ENCODE measurements around the gene LGALSL.

Gene LGALSL

GRCh38 chr2:64453770-64454385 lies at the start of gene LGALSL:
Gene LGALSL (plus strand): TSS chr2:64454162. CDS start chr2:64454546, 384 bp downstream.
- DNase-seq = no peak

- no peak for DNase-seq
Measured at GRCh38 chr2:64404743-64405142, 49.2 kb upstream of the LGALSL start.

DNA sequence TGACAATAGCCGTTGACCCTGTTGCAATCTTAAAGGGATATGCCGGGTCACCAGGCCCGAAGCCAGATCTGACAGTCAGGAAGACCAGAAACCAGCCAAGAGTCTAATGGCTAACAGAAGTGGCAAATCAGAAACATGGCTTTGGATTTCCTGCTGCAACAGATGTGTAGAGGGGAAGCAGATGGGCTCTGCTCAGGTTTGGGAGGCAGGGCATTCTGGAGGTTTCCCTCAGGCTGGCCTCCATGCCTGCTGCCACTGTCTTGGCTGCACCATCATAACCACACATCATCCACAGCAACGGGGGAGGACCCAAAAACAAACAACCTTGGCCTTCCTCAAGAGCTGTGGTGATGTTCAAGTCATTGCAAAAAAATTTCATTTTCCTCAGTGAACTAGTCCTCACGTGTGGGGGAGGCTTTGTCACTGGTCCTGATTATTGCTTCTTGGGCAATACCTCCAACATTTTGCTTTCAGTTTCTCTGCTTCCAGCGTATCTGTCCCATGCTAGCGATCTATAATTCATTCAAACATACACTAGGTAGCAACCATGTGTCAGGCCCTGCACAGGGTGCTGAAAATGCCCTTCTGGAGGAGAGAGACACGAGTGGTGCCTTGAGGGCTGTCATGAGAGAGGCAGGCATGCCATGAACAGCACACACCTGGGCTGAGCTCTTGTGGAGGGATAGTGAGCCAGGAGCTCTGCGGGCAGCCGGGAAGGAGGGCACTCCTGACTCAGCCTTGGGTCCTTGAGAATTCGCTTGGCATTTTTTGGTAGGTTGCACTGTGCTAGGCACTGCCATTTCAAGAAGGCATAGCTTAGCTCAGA lies 48.2 kb upstream of the LGALSL start:
- no peak for DNase-seq

DNA sequence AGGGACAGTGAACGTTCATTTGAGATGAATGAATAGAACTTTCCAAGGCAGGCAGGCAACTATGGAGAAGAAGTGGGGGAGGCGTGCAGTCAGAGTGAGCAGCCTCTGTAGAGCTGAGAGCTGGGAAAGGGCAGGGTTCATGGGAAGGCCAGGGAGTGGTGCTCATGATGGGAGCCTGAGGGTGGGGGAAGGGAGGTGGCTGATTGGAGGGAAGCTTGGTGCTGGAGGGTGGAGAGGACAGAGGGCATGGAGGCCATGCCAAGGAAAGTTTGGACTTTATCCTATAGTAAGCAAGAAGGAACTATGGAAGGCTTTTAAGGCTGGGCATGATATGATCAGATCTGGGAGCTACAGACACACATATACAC lies 47.6 kb upstream of the LGALSL start:
- no peak for DNase-seq

DNA sequence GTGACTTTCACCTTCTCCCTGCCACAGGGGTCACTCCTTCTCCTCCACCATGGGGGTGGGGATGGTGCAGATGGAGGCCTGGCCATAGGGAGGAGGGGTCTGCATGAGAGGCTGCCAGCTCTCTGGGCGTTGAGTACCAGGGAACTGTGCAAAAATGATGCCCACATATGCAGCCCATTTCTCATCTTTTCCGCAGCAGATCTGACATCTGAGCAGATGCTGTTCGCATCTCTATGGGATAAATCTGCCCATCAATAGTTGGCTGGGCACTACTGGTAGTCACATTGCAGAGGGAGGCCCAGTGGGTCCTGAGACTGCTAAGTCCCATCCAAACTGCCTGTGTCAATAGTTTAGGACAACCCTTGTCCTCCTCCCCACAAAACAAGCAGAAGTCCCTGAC lies 45.9 kb upstream of the LGALSL start:
- DNase-seq = no peak

GRCh38 chr2:64410671-64411070 lies 43.3 kb upstream of the LGALSL start:
- no peak for DNase-seq

DNA sequence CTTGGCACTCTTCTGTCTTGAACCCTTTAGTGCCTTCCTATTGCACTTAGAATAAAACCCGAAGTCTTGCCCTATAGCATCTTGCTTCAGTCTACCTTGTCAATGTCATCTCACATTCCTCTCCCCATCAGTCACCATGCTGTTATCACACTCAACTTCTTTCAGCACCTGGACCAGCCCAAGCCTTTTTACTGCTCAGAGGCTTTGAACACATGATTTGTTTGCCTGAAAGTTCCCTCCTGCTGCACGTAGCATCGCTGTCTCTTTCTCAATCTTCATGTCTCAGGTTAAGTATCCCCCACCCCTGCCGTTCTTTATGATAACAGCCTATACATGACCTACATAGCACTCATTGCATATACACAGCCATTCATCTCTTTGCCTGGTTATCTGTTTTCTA lies 41.3 kb upstream of the LGALSL start:
- no peak for DNase-seq

DNA sequence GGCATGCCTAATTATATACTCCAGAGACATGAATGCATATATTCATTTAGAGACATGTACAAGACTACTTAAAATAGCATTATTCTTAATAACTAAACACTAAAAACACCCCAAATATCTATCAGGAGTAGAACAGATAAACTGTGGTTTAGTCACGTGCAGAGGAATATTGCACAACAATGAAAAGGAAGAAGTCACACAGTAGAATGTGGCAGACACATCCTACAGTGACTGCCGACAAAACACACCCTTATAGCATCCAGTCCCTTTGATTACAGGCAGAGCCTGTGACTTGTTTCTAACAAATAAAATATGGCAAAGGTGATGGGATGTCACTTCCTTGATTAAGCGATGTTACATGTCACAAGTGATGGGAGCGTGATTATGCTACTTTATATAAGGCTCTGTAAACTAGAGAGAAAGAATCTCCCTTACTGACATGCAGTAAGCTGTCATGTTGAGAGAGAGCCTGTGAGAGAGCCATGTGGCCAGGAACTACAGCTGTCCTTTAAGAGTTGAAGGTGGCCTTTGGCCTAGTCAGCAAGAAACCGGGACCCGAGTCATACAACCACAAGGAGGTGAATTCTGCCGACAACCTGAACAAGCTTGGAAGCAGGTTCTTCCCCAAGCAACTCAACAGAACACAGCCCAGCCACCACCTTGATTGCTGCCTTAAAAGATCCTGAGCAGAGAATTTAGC lies 39.1 kb upstream of the LGALSL start:
- no peak for DNase-seq

DNA sequence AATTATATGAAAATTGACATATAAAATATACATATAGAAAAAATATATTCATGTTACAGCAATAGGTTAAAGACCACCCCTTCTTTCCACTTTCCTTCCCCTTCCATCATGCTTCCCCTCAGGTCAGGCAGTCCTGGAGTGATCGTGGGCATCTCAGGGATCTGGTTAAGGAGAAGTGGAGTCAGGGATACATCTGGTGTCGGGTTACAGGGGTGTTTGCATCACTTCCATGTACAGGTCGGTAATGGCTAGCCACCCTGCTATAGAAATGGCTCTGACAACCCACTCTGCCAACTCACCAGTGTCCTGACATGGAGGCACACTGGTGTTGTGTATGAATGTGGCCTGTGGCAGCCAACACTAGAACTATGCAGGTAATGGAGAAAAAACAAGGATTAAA lies 36.3 kb upstream of the LGALSL start:
- no peak for DNase-seq

- DNase-seq = no peak
Measured at GRCh38 chr2:64419596-64420165, 34.3 kb upstream of the LGALSL start.

DNA sequence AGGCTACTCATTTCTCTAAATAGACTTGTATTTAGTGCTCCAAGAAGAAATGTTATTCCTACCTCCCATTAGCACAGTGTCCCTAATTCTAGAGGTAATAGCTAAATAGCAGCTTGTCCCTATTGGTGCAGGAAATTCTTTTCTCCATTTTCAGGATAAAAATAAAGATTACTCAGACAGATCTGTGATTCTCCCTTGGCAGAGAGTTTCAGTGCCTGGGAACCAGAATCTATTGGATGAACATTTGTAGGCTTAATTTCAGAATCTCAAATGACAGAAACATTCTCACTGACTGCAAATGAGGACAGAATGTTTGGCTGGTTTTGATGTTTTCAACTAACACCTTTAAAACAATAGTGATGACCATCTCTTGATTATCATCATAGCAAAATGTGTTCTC lies 33.3 kb upstream of the LGALSL start:
- DNase-seq = no peak

DNA sequence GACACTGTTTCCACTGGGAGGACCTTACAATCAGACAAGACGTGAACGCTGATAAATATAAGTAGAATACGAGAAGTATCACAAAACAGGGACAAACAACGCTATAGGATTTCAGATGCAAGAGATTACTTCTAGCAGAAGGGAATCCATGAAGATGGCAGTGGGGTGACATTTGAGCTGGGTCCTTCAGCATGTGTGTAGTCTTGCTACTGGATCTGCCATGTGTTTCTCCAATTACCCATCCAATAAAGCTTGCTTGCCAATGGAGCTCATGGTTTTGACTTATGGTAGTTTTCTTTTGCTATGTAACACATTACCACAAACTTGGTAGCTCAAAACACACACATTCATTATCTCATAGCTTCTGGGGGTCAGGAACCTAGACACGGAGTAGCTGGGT lies 32.8 kb upstream of the LGALSL start:
- no peak for DNase-seq

DNA sequence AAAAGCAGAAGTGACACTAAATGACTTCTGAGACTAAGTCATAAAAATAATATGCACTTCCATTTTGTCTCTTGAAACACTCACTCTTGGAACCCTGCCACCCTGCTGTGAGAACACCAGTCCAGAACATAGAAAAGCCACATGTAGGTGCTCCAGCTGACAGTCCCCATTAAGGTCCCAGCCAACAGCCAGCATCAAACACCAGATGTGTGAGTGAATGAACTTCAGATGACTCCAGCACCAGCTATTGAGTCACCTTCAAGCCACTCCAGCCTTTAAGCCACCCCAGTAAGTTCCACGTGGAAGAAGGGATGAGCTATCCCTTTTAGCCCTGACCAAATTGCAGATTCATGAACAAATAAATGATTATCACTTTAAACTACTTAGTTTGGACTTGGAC lies 31.5 kb upstream of the LGALSL start:
- DNase-seq = no peak

- DNase-seq = no peak
Measured at GRCh38 chr2:64423303-64423702, 30.7 kb upstream of the LGALSL start.

- DNase-seq = no peak
Measured at GRCh38 chr2:64424416-64424987, 29.5 kb upstream of the LGALSL start.

DNA sequence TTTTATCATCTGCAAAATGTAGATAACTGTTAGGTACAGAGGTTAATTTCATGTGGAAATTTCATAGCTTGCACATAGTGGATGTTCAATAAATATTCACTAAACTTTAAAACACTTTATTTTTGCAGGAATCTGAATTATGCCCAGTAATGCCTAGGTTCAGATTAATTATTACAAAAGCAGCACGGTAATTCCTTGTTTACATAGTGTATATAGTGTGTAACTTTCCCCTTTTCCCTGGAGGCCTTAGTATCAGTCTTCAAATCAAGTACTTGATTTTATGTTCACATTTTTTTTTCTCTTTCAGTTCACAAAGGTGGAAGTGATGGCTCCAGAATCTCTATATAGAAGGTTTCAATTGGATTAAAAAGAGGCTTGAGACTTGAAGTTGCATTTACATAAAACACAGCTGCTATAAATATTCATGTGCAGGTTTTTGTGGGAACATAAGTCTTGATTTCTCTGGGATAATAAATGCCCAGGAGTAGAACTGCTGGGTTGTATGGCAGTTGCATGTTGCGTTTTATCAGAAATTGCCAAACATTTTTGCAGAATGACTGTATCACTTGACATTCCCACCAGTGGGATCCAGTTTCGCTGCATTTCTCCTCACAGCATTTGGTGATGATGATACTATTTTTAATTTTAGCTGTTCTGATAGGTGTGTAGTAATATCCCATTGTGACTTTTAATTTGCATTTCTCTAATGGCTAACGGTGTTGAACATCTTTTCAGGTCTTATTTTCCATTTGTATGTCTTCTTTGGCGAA lies 27.6 kb upstream of the LGALSL start:
- no peak for DNase-seq

- DNase-seq = no peak
Measured at GRCh38 chr2:64434039-64434657, 19.8 kb upstream of the LGALSL start.

DNA sequence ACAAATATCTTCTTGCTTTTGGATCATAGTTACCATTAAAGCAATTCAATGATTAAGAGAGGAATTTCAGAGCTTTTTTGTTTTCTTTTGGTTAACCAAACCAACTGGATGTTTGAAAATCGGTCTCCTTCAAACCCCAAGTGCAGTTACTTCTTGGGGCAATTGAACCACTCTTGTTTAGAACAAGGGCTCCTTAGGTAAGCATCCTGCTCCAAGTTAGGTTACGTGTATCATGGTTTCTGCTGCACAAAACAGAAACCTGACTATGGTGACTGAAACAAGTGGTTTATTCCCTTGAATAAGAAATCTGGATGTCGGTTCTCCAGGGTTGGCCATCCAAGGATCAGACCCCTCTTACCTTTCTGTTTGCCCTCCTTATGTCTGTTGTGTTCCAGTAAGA lies 16.1 kb upstream of the LGALSL start:
- DNase-seq = no peak

DNA sequence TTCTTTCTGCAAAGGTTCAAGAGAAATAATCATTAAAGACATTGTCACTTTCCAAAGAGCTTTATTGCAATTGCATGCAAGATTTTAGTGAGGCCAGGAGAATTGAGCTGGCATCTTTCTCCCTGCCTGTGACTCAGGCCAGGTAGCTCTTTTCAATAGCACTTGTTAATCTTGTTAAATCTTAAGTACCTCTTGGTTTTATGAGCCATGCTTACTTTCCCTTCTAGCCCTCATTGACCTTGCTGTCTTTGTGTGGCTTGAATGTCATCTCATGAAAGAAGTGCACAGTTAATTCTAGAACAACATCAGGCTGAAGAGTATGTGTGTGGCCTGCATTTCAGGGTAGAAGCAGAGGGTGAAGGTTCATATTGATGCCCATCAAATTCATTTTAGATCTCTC lies 14.8 kb upstream of the LGALSL start:
- no peak for DNase-seq

- DNase-seq = no peak
Measured at GRCh38 chr2:64440843-64441242, 13.1 kb upstream of the LGALSL start.

DNA sequence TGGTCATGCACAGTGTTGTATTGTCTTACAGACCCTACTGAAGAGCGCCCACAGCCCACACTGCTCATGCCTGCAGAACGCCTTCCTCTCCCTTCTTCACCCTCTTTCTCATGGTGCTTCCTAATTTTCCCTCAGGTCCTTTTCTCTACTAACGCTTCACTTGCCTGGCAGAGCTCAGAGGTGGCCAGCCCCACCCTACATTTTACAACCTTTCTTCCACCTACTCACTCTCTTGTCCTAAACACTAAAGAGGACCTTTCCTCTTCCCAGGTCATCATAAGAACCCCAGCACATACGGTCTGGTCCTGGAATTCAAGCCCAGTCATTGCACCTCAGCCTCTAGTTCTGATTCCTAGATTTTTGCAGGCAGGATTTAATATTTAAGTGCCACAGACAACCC lies 11.7 kb upstream of the LGALSL start:
- no peak for DNase-seq

DNA sequence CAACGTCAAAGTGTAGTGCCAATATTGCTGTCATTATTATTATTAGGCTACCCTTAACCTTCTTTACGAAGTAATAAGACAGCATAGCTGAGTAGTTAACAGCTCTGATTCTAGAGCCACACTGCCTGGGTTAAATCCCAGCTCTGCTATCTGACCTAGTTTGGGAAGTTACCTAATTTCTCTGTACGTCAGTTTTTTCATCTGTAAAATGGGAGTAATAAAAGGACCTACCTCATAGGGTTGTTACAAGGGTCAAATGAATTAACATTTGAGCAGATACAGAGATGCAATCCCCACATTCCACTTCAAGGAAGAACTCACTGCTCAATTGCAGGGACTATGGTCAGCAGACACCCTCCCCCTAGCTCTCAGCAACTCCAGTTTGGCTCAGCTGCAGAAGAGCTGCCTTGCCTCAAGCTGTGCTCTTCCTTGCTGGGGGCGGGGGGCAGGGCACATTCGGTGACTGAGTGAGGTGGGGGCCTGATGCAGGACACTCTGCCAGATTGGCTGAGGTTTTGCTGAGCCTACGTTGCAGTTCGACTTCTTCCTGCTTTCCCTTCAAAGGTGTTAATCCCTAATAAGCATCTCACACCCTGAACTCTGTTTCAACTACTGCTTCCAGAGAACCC lies 11.0 kb upstream of the LGALSL start:
- DNase-seq = no peak

Measured in activated T-cell treated with anti-CD3 and anti-CD28 coated beads for 4 hours (primary cell).